Measurements from ENCODE around the gene GRK6. TPM values are rescaled to one million over a fixed set of nuclear protein-coding genes. Genes with fewer than 3 reads are reported as not detected.

The GRK6 gene
- total and polyA plus RNA-seq, 9 of the 15 experiments (the other 6 are each of a cell fraction or from before 2014, with no cell fraction given) = 0.63 to 122 (median 44.5) TPM

GRCh38 chr5:177378884-177379883 is 47.3 kb upstream of the GRK6 start (continued):
- peak; percentile 98 for TF ChIP-seq C11orf30 (IDR thresholded peaks at IDR 0.05; ENCODE audit: low read depth)
- TF ChIP-seq ZNF785 (CRISPR knock-in tag; IDR thresholded peaks at IDR 0.05) = no peak
- peak; percentile 14; the same call in 1 of the 2 replicates for TF ChIP-seq VEZF1 (CRISPR knock-in tag; IDR thresholded peaks at IDR 0.05)
- TF ChIP-seq SAFB2 (IDR thresholded peaks at IDR 0.05; ENCODE audit: borderline replicate concordance, low read depth, low read length, severe bottlenecking) = no peak
- TF ChIP-seq PURB (CRISPR knock-in tag; IDR thresholded peaks at IDR 0.05; ENCODE audit: low read depth) = no peak
- TF ChIP-seq BCOR (IDR thresholded peaks at IDR 0.05) = peak; percentile 44; the same call in 1 of the 2 replicates

GRCh38 chr5:177380805-177381126 is 45.7 kb upstream of the GRK6 start:
- no peak for DNase-seq (ENCODE audit: extremely low read depth in 1 of 4, low spot score in 3 of 4)
- no peak overlapping the region for H3K27ac ChIP-seq (ENCODE audit: extremely low read depth, low read depth, low read length)
- peaks cover 0 to 9% of the 10 kb centered on the region in 2 experiments; a peak in 2 of 5 replicates for H3K27me3 ChIP-seq (ENCODE audit: control insufficient read depth in 2 of 2, insufficient read depth in 2 of 2, low read length in 2 of 2)
- peaks cover 4% of the 10 kb centered on the region for H3K9me1 ChIP-seq (ENCODE audit: control insufficient read depth, insufficient read depth, low read length)
- H3K9me3 ChIP-seq (replicated peaks; ENCODE audit: control insufficient read depth, insufficient read depth, low read depth, low read length) = no peaks in the 10 kb centered on the region
- POLR2A ChIA-PET = no interaction called here
- FAIRE-seq = no peak
- H3K36me3 ChIP-seq (ENCODE audit: control insufficient read depth, insufficient read depth, low read length) = no peaks in the 10 kb centered on the region
- 94% methylated on average over 6 of the region's 6 CpGs for WGBS (ENCODE audit: insufficient coverage, low coverage, missing lambda C conversion rate)
- 0 out of 2 replicates have a peak overlapping the region, but pooled peaks have one; percentile 19 for H2AFZ ChIP-seq (ENCODE audit: low read depth, low read length)
- no peak overlapping the region for H3K4me2 ChIP-seq (ENCODE audit: insufficient read depth, low read length)
- H4K20me1 ChIP-seq (replicated peaks; ENCODE audit: control insufficient read depth, insufficient read depth, low read length) = no peaks in the 10 kb centered on the region
- no peaks in the 10 kb centered on the region for H3K79me2 ChIP-seq (ENCODE audit: control insufficient read depth, insufficient read depth, low read length)
- ATAC-seq = no peak
- in situ Hi-C loops (cut with MboI) = no loop called here
- peaks cover 16 to 39% of the 10 kb centered on the region in 2 experiments for H3K4me1 ChIP-seq (replicated peaks in 1 of 2; ENCODE audit: control insufficient read depth in 2 of 2, insufficient read depth in 2 of 2, low read length in 2 of 2)
- H3K9ac ChIP-seq (ENCODE audit: insufficient read depth in 1 of 2, low read depth in 2 of 2, low read length in 2 of 2) = no peak overlapping the region
- H3K4me3 ChIP-seq = no peak overlapping the region
- BruUV-seq (replicated peaks) = no TSS peak
- CTCF ChIA-PET (ENCODE audit: low intra/inter-chr PET ratio) = no interaction called here
- intact Hi-C loops (cut with micrococcal nuclease) = no loop called here
- TF ChIP-seq ZNF280B (CRISPR knock-in tag; IDR thresholded peaks at IDR 0.05) (no peak), HDAC1 (IDR thresholded peaks at IDR 0.05) (no peak), ZNF282 (CRISPR knock-in tag; IDR thresholded peaks at IDR 0.05) (no peak), ATF4 (CRISPR knock-in tag; IDR thresholded peaks at IDR 0.05) (no peak), ZFP30 (CRISPR knock-in tag; IDR thresholded peaks at IDR 0.05; ENCODE audit: borderline replicate concordance) (no peak), ZFP91 (CRISPR knock-in tag; IDR thresholded peaks at IDR 0.05) (no peak), HDGF (IDR thresholded peaks at IDR 0.05) (no peak), HCFC1 (IDR thresholded peaks at IDR 0.05; ENCODE audit: low read depth, low read length) (no peak), TGIF2 (CRISPR knock-in tag; IDR thresholded peaks at IDR 0.05) (no peak), ZNF23 (CRISPR knock-in tag; IDR thresholded peaks at IDR 0.05) (no peak)

Measured in K562 (cell line).